Mucosa of descending colon (tissue), 3 donors: Measurements from ENCODE around the gene SLC35D3. TPM values are rescaled to one million over a fixed set of nuclear protein-coding genes. Genes with fewer than 3 reads are reported as not detected.

Experiments
- ATAC-seq: fragments of 200-7000 bp; cut with Tn5 transposase; one replicate; pipeline ENCODE4 v1.9.1; 2020; ENCODE audit warnings: mild to moderate bottlenecking, moderate library complexity
- DNase-seq, 3 donors: peaks; one replicate each; pipeline ENCODE4 v3.0.0-alpha.2; 2020
- H3K36me3 ChIP-seq: fragments of 200-600 bp; one replicate; pipeline ENCODE4 v1.8.0; 2021; ENCODE audit warnings: low read depth, mild to moderate bottlenecking
- H3K4me1 ChIP-seq: fragments of 200-600 bp; one replicate; pipeline ENCODE4 v1.8.0; 2021; ENCODE audit warnings: low read depth, mild to moderate bottlenecking
- H3K4me3 ChIP-seq: fragments of 200-600 bp; one replicate; pipeline ENCODE4 v1.8.0; 2021; ENCODE audit warnings: mild to moderate bottlenecking
- H3K9me3 ChIP-seq: fragments of 200-600 bp; one replicate; pipeline ENCODE4 v1.8.0; 2021; ENCODE audit warnings: mild to moderate bottlenecking
- intact Hi-C, 2 donors: fragments of 100-400 bp; cut with DNase I in 1 of 2; cut with micrococcal nuclease in 1 of 2; formaldehyde crosslinking; loops; one replicate each; pipeline versions ENCODE4 v1.11.0 to v1.11.1; 2022; cut with DNase I, micrococcal nuclease
- total RNA-seq, 3 donors: library from RNA; stranded (reverse); fragmentation: NEBNext Ultra II Directional in 2 of 3; extraction: Animal tissue kit (Norgen Biotek cat#: 25700) in 2 of 3; gene quantifications; one replicate each; pipeline versions ENCODE4 v1.2.1 to v1.2.4, GENCODE V29; 2021 to 2023
- TF ChIP-seq, protein P1 (sequence below): fragments of 200-600 bp; IDR thresholded peaks from one replicate; pipeline ENCODE4 v1.8.0; 2022; ENCODE audit warnings: antibody characterized with exemption, mild to moderate bottlenecking
- donor health status: DM: no; HTN: no; CAD: no; lungs with moderate emphysema.
- donor health status: DM: no; HTN: no; CAD: no.
- donor health status: DM: no; HTN: yes; CAD: no.

Gene SLC35D3
- total RNA-seq, 3 donors from 2014 or later = 0.12 to 0.92 (median 0.19) TPM

DNA sequence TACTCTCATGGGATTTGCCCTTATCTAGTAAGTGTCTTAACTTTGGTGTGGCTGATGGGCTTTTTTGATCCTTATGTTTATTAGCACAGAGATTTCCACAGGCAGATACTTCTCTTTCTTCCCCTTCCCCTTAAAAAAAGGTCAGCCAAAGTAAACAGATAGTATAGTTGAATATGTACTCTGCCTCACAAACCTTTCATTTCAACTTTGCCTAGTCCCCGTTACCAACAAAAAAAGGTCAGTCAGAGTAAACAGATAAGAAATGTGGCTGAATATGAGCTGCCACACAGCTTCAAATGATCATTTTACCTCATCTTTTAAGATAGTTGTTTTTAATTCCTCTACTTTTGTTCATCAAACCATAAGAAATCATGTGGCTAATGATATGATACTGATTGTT is 34.1 kb upstream of the SLC35D3 start:
- ATAC-seq (no peak), DNase-seq (no peak)
- intact Hi-C loops = no loop called here
- Histone ChIP-seq H3K36me3 (no peaks in the 10 kb centered on the region), H3K9me3 (no peaks in the 10 kb centered on the region), H3K4me3 (no peak overlapping the region), H3K4me1 (no peaks in the 10 kb centered on the region)
- TF ChIP-seq, protein P1, sequence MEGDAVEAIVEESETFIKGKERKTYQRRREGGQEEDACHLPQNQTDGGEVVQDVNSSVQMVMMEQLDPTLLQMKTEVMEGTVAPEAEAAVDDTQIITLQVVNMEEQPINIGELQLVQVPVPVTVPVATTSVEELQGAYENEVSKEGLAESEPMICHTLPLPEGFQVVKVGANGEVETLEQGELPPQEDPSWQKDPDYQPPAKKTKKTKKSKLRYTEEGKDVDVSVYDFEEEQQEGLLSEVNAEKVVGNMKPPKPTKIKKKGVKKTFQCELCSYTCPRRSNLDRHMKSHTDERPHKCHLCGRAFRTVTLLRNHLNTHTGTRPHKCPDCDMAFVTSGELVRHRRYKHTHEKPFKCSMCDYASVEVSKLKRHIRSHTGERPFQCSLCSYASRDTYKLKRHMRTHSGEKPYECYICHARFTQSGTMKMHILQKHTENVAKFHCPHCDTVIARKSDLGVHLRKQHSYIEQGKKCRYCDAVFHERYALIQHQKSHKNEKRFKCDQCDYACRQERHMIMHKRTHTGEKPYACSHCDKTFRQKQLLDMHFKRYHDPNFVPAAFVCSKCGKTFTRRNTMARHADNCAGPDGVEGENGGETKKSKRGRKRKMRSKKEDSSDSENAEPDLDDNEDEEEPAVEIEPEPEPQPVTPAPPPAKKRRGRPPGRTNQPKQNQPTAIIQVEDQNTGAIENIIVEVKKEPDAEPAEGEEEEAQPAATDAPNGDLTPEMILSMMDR = no peak

DNA sequence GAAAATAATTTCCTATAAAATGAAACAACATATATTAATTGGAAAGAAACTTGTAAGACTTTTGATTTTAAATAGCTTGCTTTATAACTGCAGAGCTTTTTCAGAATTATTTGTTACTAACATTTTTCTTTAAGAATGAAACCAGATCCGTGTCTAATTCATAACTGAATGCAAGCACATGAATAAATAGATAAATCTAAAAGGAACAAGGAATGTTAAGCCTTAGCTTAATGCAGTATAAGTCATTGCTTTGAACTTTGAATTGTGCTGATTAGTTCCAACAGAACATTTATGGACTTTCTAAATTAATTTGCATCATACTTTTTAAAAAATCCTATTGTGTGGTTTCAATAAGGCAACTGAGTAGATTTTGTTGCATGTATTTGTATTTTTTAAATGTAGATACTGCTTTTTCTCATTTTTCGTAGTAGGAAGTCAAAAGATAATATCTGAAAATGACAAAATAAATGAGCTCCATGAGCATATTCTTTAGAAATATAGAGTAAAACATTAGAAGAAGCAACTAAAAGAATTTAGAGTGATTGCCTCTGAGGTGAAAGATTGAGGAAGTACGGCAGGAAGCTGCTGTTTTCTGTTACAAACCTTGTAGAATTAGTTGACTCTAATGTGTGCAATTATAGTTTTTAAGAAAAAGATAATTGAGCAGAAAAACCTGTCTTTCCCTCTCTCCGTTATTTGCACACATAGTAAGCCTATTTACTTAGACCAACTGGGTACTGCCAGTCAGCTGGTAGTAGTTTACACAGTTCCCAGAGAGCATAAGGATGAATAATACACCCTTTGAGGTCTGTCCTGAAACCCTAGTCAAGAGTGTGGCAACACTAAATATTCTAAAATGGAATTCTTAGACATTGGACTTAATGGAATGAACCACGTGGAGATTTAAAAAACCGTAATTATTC is 32.6 kb upstream of the SLC35D3 start:
- no peaks in the 10 kb centered on the region for H3K4me1 ChIP-seq
- ATAC-seq (peak; percentile 58), DNase-seq (no peak)
- no peak overlapping the region for H3K4me3 ChIP-seq
- no peaks in the 10 kb centered on the region for H3K9me3 ChIP-seq
- intact Hi-C loops = no loop called here
- TF ChIP-seq, protein P1 = no peak
- no peaks in the 10 kb centered on the region for H3K36me3 ChIP-seq

DNA sequence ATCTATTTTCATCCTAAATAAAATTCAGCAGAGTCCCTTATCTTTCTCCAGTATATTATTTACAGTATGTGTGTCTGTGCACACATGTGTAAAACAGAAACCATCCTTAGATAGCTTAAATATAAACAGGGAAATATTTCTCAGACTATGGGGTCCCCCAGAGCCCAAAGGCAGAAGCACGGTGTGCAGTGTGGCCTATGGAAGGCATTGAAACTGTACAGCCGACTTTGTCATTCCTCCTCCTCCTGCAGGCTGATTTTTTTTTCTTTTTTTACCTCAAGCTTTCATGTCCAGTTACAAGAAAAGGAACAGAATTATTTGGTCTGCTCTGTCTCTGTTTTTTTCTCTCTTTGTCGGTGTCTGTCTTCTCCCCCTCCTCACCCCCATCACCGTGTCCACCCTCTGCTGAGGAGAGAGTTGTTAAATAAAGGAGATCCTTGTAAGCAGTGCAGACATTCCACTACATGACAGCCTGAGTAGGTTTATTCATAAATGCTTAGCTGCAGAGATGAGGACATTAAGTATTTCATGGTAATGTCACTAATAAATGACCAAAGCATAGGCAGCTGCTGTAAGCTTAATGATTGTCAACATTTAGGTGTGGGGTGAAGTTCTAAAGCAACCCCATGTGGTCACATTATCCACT is 31.8 kb upstream of the SLC35D3 start:
- H3K4me3 ChIP-seq = no peak overlapping the region
- H3K4me1 ChIP-seq = no peaks in the 10 kb centered on the region
- TF ChIP-seq, protein P1 = no peak
- no peaks in the 10 kb centered on the region for H3K36me3 ChIP-seq
- no peak for DNase-seq
- ATAC-seq = peak; percentile 18
- intact Hi-C loops = no loop called here
- no peaks in the 10 kb centered on the region for H3K9me3 ChIP-seq

DNA sequence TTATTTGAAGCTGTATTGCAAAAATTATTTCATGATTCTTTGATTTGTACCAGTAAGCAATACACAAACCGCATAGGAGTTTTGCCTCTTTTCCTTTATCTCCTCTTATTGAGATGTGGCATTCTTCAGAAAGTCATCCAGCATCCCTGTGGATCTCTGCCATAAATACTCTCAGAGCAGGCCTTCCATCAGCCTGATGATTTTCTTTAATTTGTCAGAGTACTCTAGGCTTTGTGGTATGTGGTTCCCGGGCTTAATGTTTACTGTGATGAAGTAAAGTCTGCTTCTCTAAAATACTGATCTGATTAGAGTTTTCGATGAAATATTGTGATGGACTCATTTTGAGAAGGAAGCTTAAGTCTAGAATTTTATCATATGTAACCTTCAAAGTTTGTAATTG is 31.1 kb upstream of the SLC35D3 start:
- no peaks in the 10 kb centered on the region for H3K4me1 ChIP-seq
- H3K9me3 ChIP-seq = no peaks in the 10 kb centered on the region
- no peak for DNase-seq
- no peaks in the 10 kb centered on the region for H3K36me3 ChIP-seq
- no peak for ATAC-seq
- TF ChIP-seq, protein P1 = no peak
- intact Hi-C loops = no loop called here
- no peak overlapping the region for H3K4me3 ChIP-seq

DNA sequence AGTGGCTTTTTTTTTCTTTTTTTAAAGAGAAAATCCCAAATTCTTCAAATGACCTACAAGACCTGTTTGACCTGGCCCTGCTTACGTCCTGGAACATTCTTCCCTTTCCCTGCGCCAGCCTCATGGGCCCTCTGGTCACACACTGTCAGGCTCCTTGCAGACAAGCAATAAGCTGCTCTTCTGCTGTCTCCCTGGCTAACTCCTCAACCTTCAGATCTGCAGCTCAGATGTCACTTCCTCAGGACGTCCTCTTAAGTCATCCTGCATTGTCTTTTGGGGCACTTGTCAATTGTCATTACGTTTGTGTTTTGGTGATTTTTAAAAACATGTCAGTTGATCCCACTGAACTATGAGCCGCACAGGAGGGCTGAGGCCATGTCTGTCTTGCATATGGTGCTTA is 28.9 kb upstream of the SLC35D3 start:
- intact Hi-C loops = no loop called here
- Histone ChIP-seq H3K9me3 (no peaks in the 10 kb centered on the region), H3K4me3 (no peak overlapping the region), H3K4me1 (no peaks in the 10 kb centered on the region), H3K36me3 (no peaks in the 10 kb centered on the region)
- DNase-seq (no peak), ATAC-seq (no peak)
- TF ChIP-seq, protein P1 = no peak
